HepG2 (cell line): Measurements from ENCODE around the gene RAD50. TPM values are rescaled to one million over a fixed set of nuclear protein-coding genes. Genes with fewer than 3 reads are reported as not detected.

Source experiments
- ATAC-seq: fragments of 200-7000 bp; cut with Tn5 transposase; 3 replicates; pipeline ENCODE4 v1.9.1; 2020; ENCODE audit warnings: mild to moderate bottlenecking, moderate library complexity
- BruUV-seq: library from RNA; stranded (reverse); fragments of 400-500 nt; replicated peaks from 2 replicates; lab custom pipeline; 2021; lab: Mats Ljungman, UMichigan
- CTCF ChIA-PET: fragments of 300-600 bp; formaldehyde crosslinking; extraction: SDS; loops from one replicate; lab custom pipeline; 2021; ENCODE audit warnings: low total read pairs, inconsistent platforms, low intra/inter-chr PET ratio; lab: Yijun Ruan, JAX
- POLR2A ChIA-PET: fragments of 350-600 bp; sonication (Branson Sonifier 250); formaldehyde crosslinking; loops from one replicate; lab custom pipeline; 2020; ENCODE audit warnings: antibody characterized with exemption, inconsistent platforms; lab: Yijun Ruan, JAX
- DNase-seq: peaks from one replicate; pipeline ENCODE4 v3.0.0-alpha.2; 2015; ENCODE audit warnings: low spot score
- FAIRE-seq: peaks from 3 replicates; lab custom pipeline; 2011; peaks lifted over from hg19 to GRCh38; lab: Jason Lieb, UNC
- H2AFZ ChIP-seq: one replicate; pipeline ENCODE4 v1.6.1; 2011; ENCODE audit warnings: low read length, inconsistent platforms
- H3K27ac ChIP-seq: fragments of 300-600 bp; 3 replicates; pipeline ENCODE4 v1.8.0; 2011; ENCODE audit warnings: mixed run types, mild to moderate bottlenecking, mixed read lengths, low read length, inconsistent platforms; ENCODE audit not compliant: insufficient read depth; ENCODE audit errors: extremely low read length
- H3K27me3 ChIP-seq, 2 experiments: fragments of 200-600 bp in 1 of 2; 2 replicates in 1 of 2; 3 replicates in 1 of 2; pipeline versions ENCODE4 v1.6.0 to v1.8.0; 2011; ENCODE audit warnings: low read length in 2 of 2, mild to moderate bottlenecking in 2 of 2, moderate library complexity in 2 of 2, inconsistent platforms in 1 of 2; ENCODE audit not compliant: insufficient read depth in 2 of 2, control insufficient read depth in 1 of 2
- H3K36me3 ChIP-seq, 2 experiments: fragments of 200-600 bp in 1 of 2; replicated peaks in 1 of 2; 2 replicates in 1 of 2; 3 replicates in 1 of 2; pipeline versions ENCODE4 v1.5.1 to v1.8.0; 2011; ENCODE audit warnings: low read length in 2 of 2, inconsistent platforms in 1 of 2; ENCODE audit not compliant: insufficient read depth in 2 of 2, control insufficient read depth in 1 of 2
- H3K4me1 ChIP-seq: 2 replicates; pipeline ENCODE4 v1.5.1; 2012; ENCODE audit warnings: low read length, inconsistent platforms; ENCODE audit not compliant: insufficient read depth
- H3K4me2 ChIP-seq: 2 replicates; pipeline ENCODE4 v1.6.0; 2011; ENCODE audit warnings: low read depth, low read length, inconsistent platforms
- H3K4me3 ChIP-seq, 3 experiments: fragments of 200-600 bp in 1 of 3; sonication (generic), shearing (Covaris generic) in 1 of 3; replicated peaks in 1 of 3; 2 replicates each; pipeline ENCODE4 v1.5.1; 2011 to 2016; ENCODE audit warnings: low read length in 3 of 3, inconsistent platforms in 2 of 3, low read depth in 2 of 3, mild to moderate bottlenecking in 2 of 3, control low read depth in 1 of 3, mixed read lengths in 1 of 3; ENCODE audit not compliant: insufficient read depth in 1 of 3
- H3K79me2 ChIP-seq: one replicate; pipeline ENCODE4 v1.6.1; 2011; ENCODE audit warnings: low read length, inconsistent platforms; ENCODE audit not compliant: insufficient read depth
- H3K9ac ChIP-seq: 2 replicates; pipeline ENCODE4 v1.6.0; 2011; ENCODE audit warnings: mild to moderate bottlenecking, low read depth, low read length, inconsistent platforms; ENCODE audit not compliant: insufficient read depth
- H3K9me3 ChIP-seq: 2 replicates; pipeline ENCODE4 v1.5.1; 2012; ENCODE audit warnings: mild to moderate bottlenecking, low read length
- H4K20me1 ChIP-seq: 2 replicates; pipeline ENCODE4 v1.6.0; 2011; ENCODE audit warnings: inconsistent platforms, mild to moderate bottlenecking, low read length, moderate library complexity; ENCODE audit not compliant: insufficient read depth
- JUND ChIP-seq: sonication (generic); formaldehyde crosslinking; IDR thresholded peaks from 2 replicates; pipeline ENCODE4 v1.8.0; 2022; ENCODE audit warnings: mild to moderate bottlenecking, missing genetic modification reagents
- KLF12 ChIP-seq: sonication (generic); formaldehyde crosslinking; IDR thresholded peaks from 2 replicates; pipeline ENCODE4 v1.4.0; 2020; ENCODE audit warnings: missing genetic modification reagents, borderline replicate concordance
- KMT2A ChIP-seq: sonication (generic); formaldehyde crosslinking; IDR thresholded peaks from 2 replicates; pipeline ENCODE4 v1.4.0; 2020; ENCODE audit warnings: missing genetic modification reagents
- MEIS1 ChIP-seq: sonication (generic); formaldehyde crosslinking; IDR thresholded peaks from 2 replicates; pipeline ENCODE4 v1.9.0; 2021; ENCODE audit warnings: mild to moderate bottlenecking, missing genetic modification reagents, moderate library complexity, borderline replicate concordance
- NCOA1 ChIP-seq: sonication (generic); formaldehyde crosslinking; IDR thresholded peaks from 2 replicates; pipeline ENCODE4 v1.9.0; 2021; ENCODE audit warnings: missing genetic modification reagents
- NFE2 ChIP-seq: sonication (generic); formaldehyde crosslinking; IDR thresholded peaks from 2 replicates; pipeline ENCODE4 v1.4.0; 2020; ENCODE audit warnings: missing genetic modification reagents
- NR2C2 ChIP-seq: sonication (generic); formaldehyde crosslinking; IDR thresholded peaks from 2 replicates; pipeline ENCODE4 v1.4.0; 2020; ENCODE audit warnings: missing genetic modification reagents, mild to moderate bottlenecking, moderate library complexity, borderline replicate concordance
- SNRNP70 ChIP-seq: fragments of 200-400 bp; formaldehyde crosslinking; IDR thresholded peaks from 2 replicates; pipeline ENCODE4 v1.6.1; 2017; ENCODE audit warnings: mild to moderate bottlenecking, low read depth, low read length, moderate library complexity
- SRSF4 ChIP-seq: fragments of 200-400 bp; formaldehyde crosslinking; IDR thresholded peaks from one replicate; pipeline ENCODE4 v1.6.1; 2018; ENCODE audit warnings: mild to moderate bottlenecking, low read depth, low read length, moderate library complexity; ENCODE audit not compliant: poor library complexity, severe bottlenecking
- ZBTB10 ChIP-seq: sonication (generic); formaldehyde crosslinking; IDR thresholded peaks from 2 replicates; pipeline ENCODE4 v1.4.0; 2020; ENCODE audit warnings: missing genetic modification reagents, borderline replicate concordance
- ZNF263 ChIP-seq: sonication (generic); formaldehyde crosslinking; IDR thresholded peaks from 2 replicates; pipeline ENCODE4 v1.4.0; 2020; ENCODE audit warnings: missing genetic modification reagents
- ZNF296 ChIP-seq: sonication (generic); formaldehyde crosslinking; conservative IDR thresholded peaks from 2 replicates; pipeline ENCODE4 v1.5.0; 2020; ENCODE audit warnings: mild to moderate bottlenecking, missing genetic modification reagents
- ZNF512 ChIP-seq: sonication (generic); formaldehyde crosslinking; IDR thresholded peaks from 2 replicates; pipeline ENCODE4 v1.4.0; 2020; ENCODE audit warnings: mild to moderate bottlenecking, missing genetic modification reagents
- ZNF598 ChIP-seq: sonication (generic); formaldehyde crosslinking; IDR thresholded peaks from 2 replicates; pipeline ENCODE4 v1.5.1; 2020; ENCODE audit warnings: mild to moderate bottlenecking, missing genetic modification reagents, borderline replicate concordance
- ZNF720 ChIP-seq: sonication (generic); formaldehyde crosslinking; IDR thresholded peaks from 2 replicates; pipeline ENCODE4 v1.4.0; 2020; ENCODE audit warnings: missing genetic modification reagents
- ZNF746 ChIP-seq: sonication (generic); formaldehyde crosslinking; IDR thresholded peaks from 2 replicates; pipeline ENCODE4 v1.8.0; 2022; ENCODE audit warnings: mild to moderate bottlenecking, missing genetic modification reagents
- ZNF816 ChIP-seq: sonication (generic); formaldehyde crosslinking; IDR thresholded peaks from 2 replicates; pipeline ENCODE4 v1.8.0; 2022; ENCODE audit warnings: missing genetic modification reagents, mild to moderate bottlenecking, borderline replicate concordance
- ZNF839 ChIP-seq: sonication (generic); formaldehyde crosslinking; IDR thresholded peaks from 2 replicates; pipeline ENCODE4 v1.4.0; 2020; ENCODE audit warnings: missing genetic modification reagents, mild to moderate bottlenecking, borderline replicate concordance
- WGBS: methylation state at CpG from one replicate; pipeline ENCODE4 v1.1.6; 2017; ENCODE audit warnings: low lambda C conversion rate; 5-methylcytosine and 5-hydroxymethylcytosine counted together
- in situ Hi-C: cut with HindIII; loops from 2 replicates; pipeline ENCODE4 v1.10.0; 2017; ENCODE audit warnings: low pct_unique_long_range_greater_than_20kb; ENCODE audit not compliant: extremely low pct_ligation_motif_present
- intact Hi-C: fragments of 100-400 bp; cut with micrococcal nuclease; formaldehyde crosslinking; loops from one replicate; pipeline ENCODE4 v1.10.0; 2022; ENCODE audit not compliant: unreplicated experiment
- polyA plus RNA-seq, 8 experiments: library from polyadenylated mRNA; depleted of rRNA in 3 of 8; stranded (reverse) in 7 of 8; unstranded in 1 of 8; fragments of >200 nt; fragmentation: Illumina TruSeq in 4 of 8; extraction: Trizol in 4 of 8; gene quantifications; 2 replicates each; pipeline versions ENCODE4 v1.2.1 to v1.2.3, GENCODE V29; 2011 to 2016; ENCODE audit warnings: low read depth in 4 of 8, missing spikeins in 1 of 8, mixed read lengths in 1 of 8; ENCODE audit not compliant: insufficient read depth in 1 of 8
- total RNA-seq, 5 experiments: library from RNA; depleted of rRNA; stranded (reverse); fragments of >200 nt; fragmentation: Illumina TruSeq; extraction: Trizol; gene quantifications; 2 replicates each; pipeline ENCODE4 v1.2.3, GENCODE V29; 2016; ENCODE audit warnings: low read depth in 1 of 5

RAD50 gene
- total and polyA plus RNA-seq, 2 of the 13 experiments (the other 11 are each of a cell fraction or from before 2014, with no cell fraction given): 19.2 to 23.4 TPM

GRCh38 chr5:132635873-132636272 lies 79.1 kb downstream of the RAD50 start (continued):
- TF ChIP-seq ZBTB10 (CRISPR knock-in tag) (no peak), ZNF598 (CRISPR knock-in tag) (no peak), KLF12 (CRISPR knock-in tag) (no peak), ZNF263 (no peak), MEIS1 (CRISPR knock-in tag) (no peak), ZNF746 (CRISPR knock-in tag) (no peak), SNRNP70 (no peak), NR2C2 (CRISPR knock-in tag) (no peak)

- ChIA-PET CTCF (no interaction called here), POLR2A (no interaction called here)
- H3K9ac ChIP-seq: no peak overlapping the region
- H3K79me2 ChIP-seq: no peaks in the 10 kb centered on the region
- H4K20me1 ChIP-seq: no peaks in the 10 kb centered on the region
- DNase-seq (no peak), FAIRE-seq (no peak), ATAC-seq (no peak)
- in situ Hi-C loops (no loop called here), intact Hi-C loops (no loop called here)
- no peak overlapping the region for H3K4me3 ChIP-seq
- H3K4me2 ChIP-seq: no peak overlapping the region
- 95% methylated on average over 4 of the region's 4 CpGs for WGBS
- H3K4me1 ChIP-seq: no peaks in the 10 kb centered on the region
- H3K27me3 ChIP-seq: no peaks in the 10 kb centered on the region
- peaks cover 13 to 49% of the 10 kb centered on the region in 2 experiments for H3K36me3 ChIP-seq
- no peak for TF ChIP-seq SRSF4
- TF ChIP-seq NCOA1 (CRISPR knock-in tag): no peak
- TF ChIP-seq ZNF720 (CRISPR knock-in tag): no peak
- TF ChIP-seq ZNF816 (CRISPR knock-in tag): no peak
- no peak for TF ChIP-seq ZNF512 (CRISPR knock-in tag)
- TF ChIP-seq JUND: no peak
- TF ChIP-seq ZNF839 (CRISPR knock-in tag): no peak
- no peak for TF ChIP-seq ZNF296 (CRISPR knock-in tag)
- TF ChIP-seq NFE2 (CRISPR knock-in tag): no peak
- no peak for TF ChIP-seq KMT2A (CRISPR knock-in tag)
- no peak overlapping the region for H3K27ac ChIP-seq
- H2AFZ ChIP-seq: no peak overlapping the region
- no TSS peak for BruUV-seq
- H3K9me3 ChIP-seq: no peaks in the 10 kb centered on the region
Observed at GRCh38 chr5:132637241-132637640, 80.5 kb downstream of the RAD50 start.
